Measurements from ENCODE around the gene PTH2R.

Gene PTH2R

DNA sequence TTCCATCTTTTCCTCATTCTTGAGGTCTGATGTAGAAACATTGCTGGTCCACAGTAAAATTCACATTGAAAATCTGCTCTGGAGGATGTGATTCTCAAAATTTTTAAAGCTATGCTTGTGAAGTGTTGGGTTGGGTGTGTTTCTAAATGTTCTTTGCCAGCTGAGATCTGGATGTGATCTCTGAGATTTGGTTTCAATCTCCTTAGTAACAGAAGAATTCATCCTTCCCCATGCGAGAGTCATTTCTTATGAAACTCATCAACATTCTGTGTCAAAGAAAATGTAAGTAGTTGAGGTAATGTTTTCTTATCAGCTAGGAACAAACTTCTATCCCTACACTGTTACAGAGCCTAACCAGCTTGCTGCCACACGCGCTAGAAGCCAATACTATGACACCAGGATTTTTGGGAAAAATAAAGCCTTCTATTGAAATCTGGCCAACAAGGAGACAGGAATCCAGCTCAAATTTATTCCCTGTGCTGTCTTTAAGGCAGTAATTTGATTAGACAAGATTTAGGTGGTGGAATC, 134.9 kb downstream of the PTH2R start:
- TF ChIP-seq, protein P1, sequence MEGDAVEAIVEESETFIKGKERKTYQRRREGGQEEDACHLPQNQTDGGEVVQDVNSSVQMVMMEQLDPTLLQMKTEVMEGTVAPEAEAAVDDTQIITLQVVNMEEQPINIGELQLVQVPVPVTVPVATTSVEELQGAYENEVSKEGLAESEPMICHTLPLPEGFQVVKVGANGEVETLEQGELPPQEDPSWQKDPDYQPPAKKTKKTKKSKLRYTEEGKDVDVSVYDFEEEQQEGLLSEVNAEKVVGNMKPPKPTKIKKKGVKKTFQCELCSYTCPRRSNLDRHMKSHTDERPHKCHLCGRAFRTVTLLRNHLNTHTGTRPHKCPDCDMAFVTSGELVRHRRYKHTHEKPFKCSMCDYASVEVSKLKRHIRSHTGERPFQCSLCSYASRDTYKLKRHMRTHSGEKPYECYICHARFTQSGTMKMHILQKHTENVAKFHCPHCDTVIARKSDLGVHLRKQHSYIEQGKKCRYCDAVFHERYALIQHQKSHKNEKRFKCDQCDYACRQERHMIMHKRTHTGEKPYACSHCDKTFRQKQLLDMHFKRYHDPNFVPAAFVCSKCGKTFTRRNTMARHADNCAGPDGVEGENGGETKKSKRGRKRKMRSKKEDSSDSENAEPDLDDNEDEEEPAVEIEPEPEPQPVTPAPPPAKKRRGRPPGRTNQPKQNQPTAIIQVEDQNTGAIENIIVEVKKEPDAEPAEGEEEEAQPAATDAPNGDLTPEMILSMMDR (IDR thresholded peaks at IDR 0.05) = no peak

- TF ChIP-seq, protein P1 (IDR thresholded peaks at IDR 0.05) = no peak
These were observed 135.4 kb downstream of the PTH2R start for GRCh38 chr2:208541989-208542464.

GRCh38 chr2:208542465-208543041, 136.0 kb downstream of the PTH2R start:
- TF ChIP-seq, protein P1 (IDR thresholded peaks at IDR 0.05) = no peak

Data from LNCAP (cell line).